OCI-LY7 (cell line): ENCODE results near the gene NEUROD2. TPM values are rescaled to one million over a fixed set of nuclear protein-coding genes. Genes with fewer than 3 reads are reported as not detected.

ENCODE experiments used
- Bru-seq: library from RNA; stranded (reverse); fragments of 400-500 nt; gene quantifications from one replicate; lab custom pipeline; 2021; lab: Mats Ljungman, UMichigan
- BruChase-seq, 2 experiments: library from RNA; stranded (reverse); fragments of 400-500 nt; gene quantifications; one replicate each; lab custom pipeline; 2021; lab: Mats Ljungman, UMichigan
- BruUV-seq: library from RNA; stranded (reverse); fragments of 400-500 nt; replicated peaks from 2 replicates; lab custom pipeline; 2021; lab: Mats Ljungman, UMichigan
- CTCF ChIA-PET: fragments of 300-600 bp; sonication (Branson Sonifier 250); formaldehyde crosslinking; loops from one replicate; lab custom pipeline; 2022; ENCODE audit warnings: antibody characterized with exemption; ENCODE audit not compliant: unreplicated experiment; lab: Charles Lee
- POLR2A ChIA-PET: fragments of 300-600 bp; sonication (Branson Sonifier 250); formaldehyde crosslinking; loops from one replicate; lab custom pipeline; 2022; ENCODE audit warnings: antibody characterized with exemption; lab: Charles Lee
- DNase-seq: peaks from one replicate; pipeline ENCODE4 v3.0.0-alpha.2; 2015; ENCODE audit warnings: low spot score
- H2AFZ ChIP-seq: fragments of 200-600 bp; sonication (generic), shearing (Covaris generic); 2 replicates; pipeline ENCODE4 v1.6.1; 2014; ENCODE audit warnings: mild to moderate bottlenecking, antibody characterized with exemption, low read length, moderate library complexity
- H3K27ac ChIP-seq: fragments of 200-600 bp; sonication (generic); 2 replicates; pipeline ENCODE4 v1.5.1; 2014; ENCODE audit warnings: mixed run types, low read depth, mild to moderate bottlenecking, moderate library complexity, low read length, inconsistent platforms; ENCODE audit not compliant: poor library complexity, severe bottlenecking
- H3K36me3 ChIP-seq: fragments of 200-600 bp; sonication (generic); 2 replicates; pipeline ENCODE4 v1.6.1; 2014; ENCODE audit warnings: mild to moderate bottlenecking, antibody characterized with exemption, low read length, moderate library complexity, mixed read lengths; ENCODE audit not compliant: insufficient read depth
- H3K4me1 ChIP-seq: fragments of 200-600 bp; sonication (generic); 2 replicates; pipeline ENCODE4 v1.5.1; 2014; ENCODE audit warnings: mild to moderate bottlenecking, low read length; ENCODE audit not compliant: insufficient read depth, poor library complexity, severe bottlenecking
- H3K4me2 ChIP-seq: fragments of 200-600 bp; sonication (generic); 2 replicates; pipeline ENCODE4 v1.6.1; 2014; ENCODE audit warnings: mild to moderate bottlenecking, low read length
- H3K4me3 ChIP-seq: fragments of 200-600 bp; sonication (generic); 2 replicates; pipeline ENCODE4 v1.5.1; 2014; ENCODE audit warnings: mild to moderate bottlenecking, low read depth, low read length; ENCODE audit not compliant: poor library complexity, severe bottlenecking
- H3K79me2 ChIP-seq: fragments of 200-600 bp; sonication (generic); 2 replicates; pipeline ENCODE4 v1.6.1; 2016; ENCODE audit warnings: low read depth, mild to moderate bottlenecking, low read length, moderate library complexity, mixed read lengths; ENCODE audit not compliant: insufficient read depth
- H3K9me2 ChIP-seq: fragments of 200-600 bp; sonication (generic); 2 replicates; pipeline ENCODE4 v1.6.1; 2016; ENCODE audit warnings: mild to moderate bottlenecking, low read length, mixed read lengths; ENCODE audit not compliant: insufficient read depth
- H3K9me3 ChIP-seq: fragments of 200-600 bp; sonication (generic); 2 replicates; pipeline ENCODE4 v1.6.1; 2014; ENCODE audit warnings: mild to moderate bottlenecking, mixed run types, low read length, mixed read lengths
- H4K20me1 ChIP-seq: fragments of 200-600 bp; sonication (generic); 2 replicates; pipeline ENCODE4 v1.6.1; 2014; ENCODE audit warnings: mild to moderate bottlenecking, antibody characterized with exemption, low read length, moderate library complexity, mixed read lengths; ENCODE audit not compliant: insufficient read depth
- EZH2phosphoT487 ChIP-seq: fragments of 200-600 bp; sonication (generic); IDR thresholded peaks from 2 replicates; pipeline ENCODE4 v1.6.1; 2018; ENCODE audit warnings: low read depth, borderline replicate concordance, mild to moderate bottlenecking, mixed run types, antibody characterized with exemption, low read length, moderate library complexity, mixed read lengths
- intact Hi-C: fragments of 100-400 bp; cut with micrococcal nuclease; formaldehyde crosslinking; loops from one replicate; pipeline ENCODE4 v1.10.0; 2022; ENCODE audit not compliant: unreplicated experiment
- long read RNA-seq: library from polyadenylated mRNA; stranded (forward); transcript quantifications from one replicate; pipeline ENCODE4 v2.0.0, GENCODE V29; 2022
- total RNA-seq, 2 experiments: library from RNA; depleted of rRNA in 1 of 2; stranded (reverse); fragments of >200 nt in 1 of 2; shearing (Covaris generic) in 1 of 2; gene quantifications; 2 replicates each; pipeline ENCODE4 v1.2.3, GENCODE V29; 2014 to 2022
- TF ChIP-seq, protein P1 (sequence below): fragments of 200-600 bp; sonication (generic); conservative IDR thresholded peaks from 2 replicates; pipeline ENCODE4 v1.5.1; 2014; ENCODE audit warnings: mild to moderate bottlenecking, antibody characterized with exemption, low read length, moderate library complexity, mixed read lengths

Gene NEUROD2
- total RNA-seq (2014; rRNA removed; shearing (Covaris generic)) (not detected in 2 replicates), total RNA-seq (2022) (not detected in 2 replicates), Bru-seq, nascent RNA (not detected), BruChase-seq, experiment 1, labeled RNA remaining after a 6-hour chase (not detected), BruChase-seq, experiment 2, labeled RNA remaining after a 2-hour chase (not detected)
- long read RNA-seq = 0 reads

DNA sequence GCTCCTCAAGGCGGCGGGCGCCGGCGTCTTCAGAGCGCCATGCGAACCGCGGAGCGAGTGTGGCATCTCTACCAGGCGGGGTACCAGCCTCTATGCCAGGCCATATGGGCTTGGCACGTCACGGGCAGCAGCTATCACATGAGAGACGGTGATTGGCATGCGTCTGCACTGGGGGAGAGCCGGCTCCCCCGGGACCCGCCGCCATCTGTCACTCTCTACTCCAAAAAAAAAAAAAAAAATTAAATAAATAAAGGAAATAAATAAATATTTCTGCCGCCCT lies at the start of gene NEUROD2:
NEUROD2 (minus strand) TSS at position 70 of the 280 bp plus-strand sequence. CDS start 1,321 bp downstream, outside the sequence.
- H3K27ac ChIP-seq = no peak within 1 kb of the TSS
- ChIA-PET CTCF (no interaction called here), POLR2A (interaction anchor here (0.7 kb wide), 1 partner anchor 10 kb away, joined by 3 read pairs; no protein-coding TSS in a partner anchor)
- H3K9me2 ChIP-seq = no peaks in the 10 kb centered on the region
- H3K36me3 ChIP-seq = no peaks in the 10 kb centered on the region
- DNase-seq = no peak
- BruUV-seq = no TSS peak
- no peaks in the 10 kb centered on the region for H4K20me1 ChIP-seq
- no peak within 1 kb of the TSS for H2AFZ ChIP-seq
- H3K4me2 ChIP-seq = no peak within 1 kb of the TSS
- H3K79me2 ChIP-seq = no peaks in the 10 kb centered on the region
- peaks cover 14% of the 10 kb centered on the region for H3K4me1 ChIP-seq
- no peaks in the 10 kb centered on the region for H3K9me3 ChIP-seq
- TF ChIP-seq EZH2phosphoT487 = no peak
- TF ChIP-seq, protein P1, sequence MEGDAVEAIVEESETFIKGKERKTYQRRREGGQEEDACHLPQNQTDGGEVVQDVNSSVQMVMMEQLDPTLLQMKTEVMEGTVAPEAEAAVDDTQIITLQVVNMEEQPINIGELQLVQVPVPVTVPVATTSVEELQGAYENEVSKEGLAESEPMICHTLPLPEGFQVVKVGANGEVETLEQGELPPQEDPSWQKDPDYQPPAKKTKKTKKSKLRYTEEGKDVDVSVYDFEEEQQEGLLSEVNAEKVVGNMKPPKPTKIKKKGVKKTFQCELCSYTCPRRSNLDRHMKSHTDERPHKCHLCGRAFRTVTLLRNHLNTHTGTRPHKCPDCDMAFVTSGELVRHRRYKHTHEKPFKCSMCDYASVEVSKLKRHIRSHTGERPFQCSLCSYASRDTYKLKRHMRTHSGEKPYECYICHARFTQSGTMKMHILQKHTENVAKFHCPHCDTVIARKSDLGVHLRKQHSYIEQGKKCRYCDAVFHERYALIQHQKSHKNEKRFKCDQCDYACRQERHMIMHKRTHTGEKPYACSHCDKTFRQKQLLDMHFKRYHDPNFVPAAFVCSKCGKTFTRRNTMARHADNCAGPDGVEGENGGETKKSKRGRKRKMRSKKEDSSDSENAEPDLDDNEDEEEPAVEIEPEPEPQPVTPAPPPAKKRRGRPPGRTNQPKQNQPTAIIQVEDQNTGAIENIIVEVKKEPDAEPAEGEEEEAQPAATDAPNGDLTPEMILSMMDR = no peak
- intact Hi-C loops = no loop called here
- no peak within 1 kb of the TSS for H3K4me3 ChIP-seq

DNA sequence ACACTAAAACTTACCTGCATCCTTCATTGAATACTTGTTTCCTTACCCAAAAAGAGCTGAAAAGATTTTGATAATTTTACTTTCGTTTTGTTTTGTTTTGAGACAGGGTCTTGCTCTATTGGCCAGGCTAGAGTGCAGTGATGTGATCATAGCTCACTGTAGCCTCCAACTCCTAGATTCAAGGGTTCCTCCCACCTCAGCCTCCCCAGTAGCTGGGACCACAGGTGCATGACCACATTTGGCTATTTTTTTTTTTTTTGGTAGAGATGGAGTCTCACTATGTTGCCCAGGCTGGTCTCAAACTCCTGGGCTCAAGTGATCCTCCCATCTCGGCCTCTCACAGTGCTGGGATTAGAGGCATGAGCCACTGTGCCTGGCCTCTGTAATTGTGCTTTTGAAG lies 47.4 kb upstream of the NEUROD2 start:
- intact Hi-C loops = no loop called here
- H3K4me3 ChIP-seq = no peak overlapping the region
- no peaks in the 10 kb centered on the region for H3K9me2 ChIP-seq
- H3K27ac ChIP-seq = no peak overlapping the region
- peaks cover 26% of the 10 kb centered on the region; the same call in 1 of the 2 replicates for H3K36me3 ChIP-seq
- DNase-seq = no peak
- no peaks in the 10 kb centered on the region; the same call in 1 of the 2 replicates for H4K20me1 ChIP-seq
- BruUV-seq = no TSS peak
- H3K4me2 ChIP-seq = no peak overlapping the region
- H3K79me2 ChIP-seq = no peaks in the 10 kb centered on the region
- ChIA-PET CTCF (interaction anchor here (0.9 kb wide), 1 partner anchor 33 kb away, joined by 5 read pairs; the partner anchor contains the start of gene PGAP3), POLR2A (no interaction called here)
- no peak overlapping the region for H2AFZ ChIP-seq
- no peaks in the 10 kb centered on the region for H3K9me3 ChIP-seq
- TF ChIP-seq, protein P1 = no peak
- TF ChIP-seq EZH2phosphoT487 = no peak
- H3K4me1 ChIP-seq = peaks cover 4% of the 10 kb centered on the region

DNA sequence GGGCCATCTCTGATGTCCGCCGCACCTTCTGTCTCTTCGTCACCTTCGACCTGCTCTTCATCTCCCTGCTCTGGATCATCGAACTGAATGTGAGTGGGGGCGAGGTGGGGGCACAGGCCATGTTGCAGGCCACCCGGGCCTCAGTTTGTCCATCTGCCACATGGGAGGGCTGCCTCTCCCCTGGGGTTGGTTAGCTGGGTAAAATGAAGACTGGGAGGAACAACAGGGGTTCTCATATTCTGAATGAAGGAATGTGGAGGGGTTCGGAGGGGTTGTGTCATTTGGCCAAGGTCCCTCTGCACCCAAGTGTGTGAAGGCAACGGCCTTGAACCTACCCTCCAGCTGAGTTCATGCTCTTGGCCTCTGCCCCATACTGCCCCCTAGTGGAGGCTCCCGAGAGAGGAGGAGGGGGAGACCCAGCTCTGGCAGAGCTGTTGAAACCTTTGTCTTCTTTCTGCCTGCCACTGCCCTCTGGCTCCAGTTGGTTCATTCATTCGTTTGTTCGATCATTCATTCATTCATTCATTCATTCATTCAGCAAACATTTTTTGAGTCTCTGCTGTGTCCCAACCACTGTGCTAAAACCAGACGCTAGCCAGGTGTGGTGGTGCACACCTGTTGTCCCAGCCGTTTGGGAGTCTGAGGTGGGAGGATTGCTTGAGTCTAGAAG lies 46.1 kb upstream of the NEUROD2 start:
- no peak overlapping the region for H3K4me2 ChIP-seq
- no peak overlapping the region for H3K4me3 ChIP-seq
- no peak for TF ChIP-seq EZH2phosphoT487
- TF ChIP-seq, protein P1 = peak; percentile 99
- H3K9me2 ChIP-seq = no peaks in the 10 kb centered on the region
- peaks cover 23% of the 10 kb centered on the region; the same call in 1 of the 2 replicates for H3K36me3 ChIP-seq
- peak; percentile 62 for DNase-seq
- H3K4me1 ChIP-seq = no peaks in the 10 kb centered on the region
- no peak overlapping the region for H3K27ac ChIP-seq
- intact Hi-C loops = no loop called here
- ChIA-PET POLR2A (no interaction called here), CTCF (interaction anchor here (0.8 to 1.4 kb wide), 3 partner anchors 15 to 32 kb away, joined by 3 read pairs; partner anchors contain the start of gene PNMT)
- no peak overlapping the region for H2AFZ ChIP-seq
- no peaks in the 10 kb centered on the region for H3K79me2 ChIP-seq
- no peaks in the 10 kb centered on the region; the same call in 1 of the 2 replicates for H4K20me1 ChIP-seq
- no TSS peak for BruUV-seq
- no peaks in the 10 kb centered on the region for H3K9me3 ChIP-seq
